ENCODE measurements around the gene C1orf116. TPM values are rescaled to one million over a fixed set of nuclear protein-coding genes. Genes with fewer than 3 reads are reported as not detected.
"Not testable (repeated sequence)": the region's sequence is repeated elsewhere in the genome, so short reads cannot be mapped to it uniquely, and the experiment has no call there.

C1orf116 gene
- polyA plus RNA-seq, 1 donor, result 0.08 TPM

GRCh38 chr1:207059881-207060280 is 27.3 kb upstream of the C1orf116 start:
- no peak for DNase-seq (ENCODE audit: low read depth)

DNA sequence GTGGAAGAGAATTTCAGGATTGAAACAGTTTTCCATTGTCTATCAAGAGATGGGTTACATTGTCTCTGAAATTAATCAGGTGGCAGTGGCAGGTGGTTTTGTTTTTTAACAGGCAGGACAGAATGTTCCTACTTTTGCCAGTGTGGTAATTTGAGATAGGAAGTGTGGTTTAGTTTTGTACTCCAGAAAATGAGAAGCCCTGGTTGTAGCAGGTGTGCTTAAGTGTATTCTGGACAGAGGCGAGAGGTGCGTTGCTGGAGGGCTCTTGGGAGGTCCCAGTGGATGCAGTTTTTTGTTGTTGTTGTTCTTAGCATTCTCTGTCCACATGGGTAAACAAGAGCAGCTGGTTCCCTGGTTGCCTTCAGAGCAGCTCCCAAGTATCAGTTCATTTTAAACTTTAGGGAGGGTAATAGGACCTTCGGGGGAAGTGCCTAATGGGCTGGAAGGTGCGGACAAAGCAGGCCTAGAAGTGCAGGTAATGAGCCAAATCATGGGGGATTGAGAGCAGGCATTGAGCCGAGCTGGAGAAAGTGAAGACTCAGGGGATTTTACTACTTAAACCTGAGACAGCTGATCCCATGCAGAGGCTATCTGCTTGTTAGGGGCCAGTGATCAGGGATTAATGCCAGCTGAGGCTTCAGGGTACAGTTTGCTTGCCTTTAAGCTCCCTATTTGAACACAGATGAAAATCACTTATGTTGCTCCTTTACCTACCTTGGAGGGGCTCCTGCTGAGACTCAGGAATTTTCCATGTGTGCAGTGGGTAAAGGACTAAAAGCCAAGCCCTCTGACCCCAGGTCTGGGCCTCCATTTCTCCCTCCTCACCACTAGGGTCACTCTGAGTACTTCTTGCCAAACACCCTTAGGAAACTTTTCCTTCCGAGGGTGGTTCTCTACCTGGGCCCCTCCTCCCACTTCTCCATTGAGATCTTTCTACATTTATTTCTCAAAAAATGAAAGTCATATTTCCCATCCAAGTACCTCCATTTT is 26.6 kb upstream of the C1orf116 start:
- DNase-seq (ENCODE audit: low read depth), result no peak

DNA sequence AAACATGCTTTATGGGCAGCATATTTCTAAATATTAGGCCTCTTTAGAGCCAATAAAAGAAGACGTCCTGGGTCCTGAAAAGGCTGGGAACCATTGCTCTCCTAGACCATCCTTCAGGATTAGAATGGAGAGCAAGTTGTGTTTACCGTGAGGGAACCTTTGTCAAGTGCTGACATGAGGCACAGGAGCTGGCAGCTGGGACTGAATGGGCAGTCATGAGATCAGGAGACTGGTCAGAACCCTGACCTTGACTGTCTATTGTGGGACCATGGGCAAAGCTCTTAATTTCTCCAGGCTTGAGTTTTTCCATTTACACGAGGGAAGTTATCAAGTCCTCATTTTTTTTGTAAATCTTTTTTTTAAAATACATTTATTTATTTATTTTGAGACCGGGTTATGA is 25.7 kb upstream of the C1orf116 start:
- no peak for DNase-seq (ENCODE audit: low read depth)

- no peak for DNase-seq (ENCODE audit: low read depth)
Observed at GRCh38 chr1:207056673-207057072, 24.1 kb upstream of the C1orf116 start.

GRCh38 chr1:207055386-207056001 is 22.9 kb upstream of the C1orf116 start:
- DNase-seq (ENCODE audit: low read depth), result no peak

- DNase-seq (ENCODE audit: low read depth), result no peak
Observed at GRCh38 chr1:207054491-207054890, 21.9 kb upstream of the C1orf116 start.

- peak; percentile 82 for DNase-seq (ENCODE audit: low read depth)
Observed at GRCh38 chr1:207052911-207053769, 20.6 kb upstream of the C1orf116 start, which contains the start of gene PFKFB2. PFKFB2 (plus strand) TSS chr1:207053275; CDS start chr1:207054718, 1,443 bp downstream.

- DNase-seq (ENCODE audit: low read depth), result no peak
Observed at GRCh38 chr1:207051191-207051943, 18.8 kb upstream of the C1orf116 start, which contains the start of gene YOD1. YOD1 (minus strand) TSS chr1:207051208; CDS start chr1:207051030, 178 bp downstream.

DNA sequence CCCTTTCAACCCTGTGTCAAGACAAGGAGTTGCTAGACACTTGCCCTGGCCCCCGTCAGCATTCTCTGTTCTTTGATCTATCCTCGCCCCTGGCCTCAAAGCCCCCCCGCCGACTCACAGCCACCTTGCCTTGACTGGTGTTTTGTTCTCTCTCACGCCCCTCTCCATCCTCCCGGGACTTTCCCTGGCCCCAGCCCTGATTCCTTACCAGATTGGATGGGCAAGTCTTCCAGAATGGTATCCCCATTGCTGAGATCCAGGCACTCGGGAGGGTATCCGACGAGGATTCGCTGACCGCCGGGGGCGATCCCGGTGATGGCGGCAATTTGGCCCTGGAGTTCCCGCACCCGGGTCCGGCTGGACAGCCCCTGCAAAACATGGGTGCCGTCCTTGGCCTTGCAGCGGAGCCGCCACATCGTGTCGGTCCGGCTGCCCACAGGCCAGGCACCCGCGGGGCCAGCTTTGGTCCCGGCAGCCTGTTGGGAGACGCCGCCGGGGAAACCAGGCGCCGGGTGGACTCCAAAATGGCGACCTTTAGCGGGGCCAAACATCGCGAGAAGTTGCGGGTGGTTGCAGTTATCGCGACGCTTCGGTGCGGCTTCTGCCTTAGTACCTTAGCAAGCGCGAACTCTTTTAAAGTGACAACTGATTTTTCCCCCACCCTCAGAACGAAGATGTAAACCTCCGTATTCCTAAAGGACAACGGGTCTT is 18.1 kb upstream of the C1orf116 start:
- DNase-seq (ENCODE audit: low read depth), result peak; percentile 84

DNA sequence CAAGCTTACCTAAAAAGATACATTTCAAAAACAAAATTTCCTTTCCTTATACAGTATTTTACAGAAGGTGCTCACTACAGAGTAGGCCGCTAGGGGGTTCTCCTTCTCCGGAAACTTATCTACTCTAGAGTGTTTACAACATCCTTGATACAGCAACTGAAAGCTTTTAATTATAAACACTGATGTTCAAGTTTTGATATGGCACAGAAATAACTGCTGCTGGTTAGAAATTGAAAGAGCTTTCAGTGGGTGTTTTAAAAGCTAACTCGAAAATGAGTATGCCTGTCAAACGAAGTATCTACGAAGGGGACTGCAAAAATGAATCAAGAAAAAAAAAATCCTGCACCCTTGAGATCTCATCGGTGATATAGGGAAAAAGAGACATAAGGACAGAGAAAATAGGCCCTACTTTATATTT is 17.4 kb upstream of the C1orf116 start:
- no peak for DNase-seq (ENCODE audit: low read depth)

- no peak for DNase-seq (ENCODE audit: low read depth)
Observed at GRCh38 chr1:207049514-207049913, 17.0 kb upstream of the C1orf116 start.

GRCh38 chr1:207049054-207049453 is 16.5 kb upstream of the C1orf116 start:
- no peak for DNase-seq (ENCODE audit: low read depth)

DNA sequence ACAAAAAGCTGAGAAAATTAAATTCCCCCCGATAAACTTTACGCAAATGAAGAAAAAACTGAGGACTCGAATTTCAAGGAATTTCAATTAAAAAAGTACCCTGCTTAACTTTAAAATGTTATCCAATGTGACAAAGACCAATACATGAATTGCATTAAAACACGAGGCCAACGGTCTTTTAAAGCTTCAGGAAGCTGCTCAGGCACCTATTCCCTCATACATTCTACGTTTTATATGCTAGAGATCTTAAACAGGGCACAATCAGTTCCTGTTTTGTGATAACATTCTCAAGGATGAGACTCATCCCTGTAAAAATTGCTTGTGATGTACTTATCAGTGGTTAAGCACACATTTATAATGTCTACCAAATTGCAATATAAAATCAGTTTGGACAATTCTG is 15.5 kb upstream of the C1orf116 start:
- DNase-seq (ENCODE audit: low read depth), result no peak

- no peak for DNase-seq (ENCODE audit: low read depth)
Observed at GRCh38 chr1:207047505-207047904, 14.9 kb upstream of the C1orf116 start.

- no peak for DNase-seq (ENCODE audit: low read depth)
Observed at GRCh38 chr1:207045453-207045852, 12.9 kb upstream of the C1orf116 start.

DNA sequence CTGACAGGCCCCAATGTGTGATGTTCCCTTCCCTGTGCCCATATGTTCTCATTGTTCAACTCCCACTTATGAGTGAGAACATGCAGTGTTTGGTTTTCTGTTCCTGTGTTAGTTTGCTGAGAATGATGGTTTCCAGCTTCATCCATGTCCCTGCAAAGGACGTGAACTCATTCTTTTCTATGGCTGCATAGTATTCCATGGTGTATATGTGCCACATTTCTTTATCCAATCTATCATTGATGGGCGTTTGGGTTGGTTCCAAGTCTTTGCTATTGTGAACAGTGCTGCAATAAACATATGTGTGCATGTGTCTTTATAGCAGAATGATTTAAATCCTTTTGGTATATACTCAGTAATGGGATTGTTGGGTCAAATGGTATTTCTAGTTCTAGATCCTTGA is 8.8 kb upstream of the C1orf116 start:
- not testable (repeated sequence) for DNase-seq (ENCODE audit: low read depth)

DNA sequence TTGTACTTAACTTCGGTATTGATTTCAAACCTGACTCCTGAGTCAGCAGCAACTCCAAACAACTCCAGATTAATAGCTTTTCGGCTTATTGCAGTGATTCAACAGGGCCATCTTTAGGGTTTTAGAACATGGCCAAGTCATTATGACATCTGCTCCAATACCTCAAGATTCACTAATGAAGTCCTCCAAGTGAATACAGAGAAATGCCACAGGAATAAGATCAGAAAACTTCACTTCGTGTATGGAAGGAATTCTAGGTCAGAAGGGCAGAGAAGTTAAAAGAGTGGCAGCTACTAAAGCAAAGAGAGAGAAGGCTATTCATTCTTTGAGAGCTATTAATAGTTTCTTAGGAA is 7.6 kb upstream of the C1orf116 start:
- no peak for DNase-seq (ENCODE audit: low read depth)

- no peak for DNase-seq (ENCODE audit: low read depth)
Observed at GRCh38 chr1:207039380-207040180, 7.0 kb upstream of the C1orf116 start.

- no peak for DNase-seq (ENCODE audit: low read depth)
Observed at GRCh38 chr1:207036865-207037264, 4.3 kb upstream of the C1orf116 start.
